ENCODE results near the gene NKX2-3.

NKX2-3 gene

GRCh38 chr10:99539120-99539519 lies 6.4 kb downstream of the NKX2-3 start:
- no peak for DNase-seq (ENCODE audit: low spot score)

GRCh38 chr10:99539820-99540219 lies 7.1 kb downstream of the NKX2-3 start:
- DNase-seq (ENCODE audit: low spot score): no peak

GRCh38 chr10:99540306-99540656 lies 7.5 kb downstream of the NKX2-3 start:
- no peak for DNase-seq (ENCODE audit: low spot score)

- DNase-seq (ENCODE audit: low spot score): no peak
Observed at GRCh38 chr10:99540657-99541531, 8.2 kb downstream of the NKX2-3 start.

GRCh38 chr10:99544322-99544721 lies 11.6 kb downstream of the NKX2-3 start:
- DNase-seq (ENCODE audit: low spot score): no peak

- no peak for DNase-seq (ENCODE audit: low spot score)
Observed at GRCh38 chr10:99548041-99548530, 15.3 kb downstream of the NKX2-3 start.

GRCh38 chr10:99551158-99551557 lies 18.4 kb downstream of the NKX2-3 start:
- peak; percentile 18 for DNase-seq (ENCODE audit: low spot score)

- DNase-seq (ENCODE audit: low spot score): no peak
Observed at GRCh38 chr10:99551616-99552015, 18.9 kb downstream of the NKX2-3 start.

GRCh38 chr10:99555371-99555770 lies 22.6 kb downstream of the NKX2-3 start:
- DNase-seq (ENCODE audit: low spot score): no peak

GRCh38 chr10:99555825-99556523 lies 23.2 kb downstream of the NKX2-3 start:
- DNase-seq (ENCODE audit: low spot score): no peak

- DNase-seq (ENCODE audit: low spot score): no peak
Observed at GRCh38 chr10:99557044-99557443, 24.3 kb downstream of the NKX2-3 start.

- DNase-seq (ENCODE audit: low spot score): no peak
Observed at GRCh38 chr10:99558708-99559107, 26.0 kb downstream of the NKX2-3 start.

GRCh38 chr10:99560277-99561126 lies 27.8 kb downstream of the NKX2-3 start:
- DNase-seq (ENCODE audit: low spot score): peak; percentile 71

- no peak for DNase-seq (ENCODE audit: low spot score)
Observed at GRCh38 chr10:99562631-99563030, 29.9 kb downstream of the NKX2-3 start.

- DNase-seq (ENCODE audit: low spot score): no peak
Observed at GRCh38 chr10:99564361-99564760, 31.6 kb downstream of the NKX2-3 start.

GRCh38 chr10:99565166-99565565 lies 32.4 kb downstream of the NKX2-3 start:
- peak; percentile 43 for DNase-seq (ENCODE audit: low spot score)

GRCh38 chr10:99569253-99569939 lies 36.7 kb downstream of the NKX2-3 start:
- no peak for DNase-seq (ENCODE audit: low spot score)

- DNase-seq (ENCODE audit: low spot score): no peak
Observed at GRCh38 chr10:99569961-99570360, 37.2 kb downstream of the NKX2-3 start.

GRCh38 chr10:99571816-99572215 lies 39.1 kb downstream of the NKX2-3 start:
- DNase-seq (ENCODE audit: low spot score): no peak

- no peak for DNase-seq (ENCODE audit: low spot score)
Observed at GRCh38 chr10:99573790-99574189, 41.0 kb downstream of the NKX2-3 start.

- DNase-seq (ENCODE audit: low spot score): no peak
Observed at GRCh38 chr10:99579971-99580370, 47.2 kb downstream of the NKX2-3 start.
